Endothelial cell of umbilical vein (primary cell): ENCODE results near the gene KTN1.

Experiments
- FOS ChIP-seq: IDR thresholded peaks from 2 replicates; pipeline ENCODE4 v1.6.1; 2011; ENCODE audit warnings: mild to moderate bottlenecking, low read length, moderate library complexity, borderline replicate concordance; ENCODE audit not compliant: insufficient read depth
- JUN ChIP-seq: IDR thresholded peaks from 2 replicates; pipeline ENCODE4 v1.6.1; 2011; ENCODE audit warnings: borderline replicate concordance, low read depth; ENCODE audit not compliant: insufficient read length, insufficient read depth
- MYC ChIP-seq: IDR thresholded peaks from one replicate; pipeline ENCODE4 v1.6.1; 2011; ENCODE audit warnings: mild to moderate bottlenecking, low read depth, low read length
- POLR2A ChIP-seq: IDR thresholded peaks from 2 replicates; pipeline ENCODE4 v1.6.1; 2012; ENCODE audit warnings: low read depth, mild to moderate bottlenecking, control low read depth, low read length
- POLR2AphosphoS5 ChIP-seq: IDR thresholded peaks from 2 replicates; pipeline ENCODE4 v1.6.1; 2012; ENCODE audit warnings: low read depth, mild to moderate bottlenecking, control low read depth, low read length, moderate library complexity; ENCODE audit not compliant: insufficient read depth
- TF ChIP-seq, protein P1 (sequence below), 2 donors: IDR thresholded peaks; 1 replicate in 1 of 2; 2 replicates in 1 of 2; pipeline ENCODE4 v1.5.1; 2011; ENCODE audit warnings: low read length in 2 of 2, mild to moderate bottlenecking in 2 of 2, moderate library complexity in 2 of 2, control low read depth in 1 of 2, inconsistent platforms in 1 of 2, low read depth in 1 of 2; ENCODE audit not compliant: insufficient read depth in 1 of 2; ENCODE audit errors: extremely low read depth in 1 of 2

DNA sequence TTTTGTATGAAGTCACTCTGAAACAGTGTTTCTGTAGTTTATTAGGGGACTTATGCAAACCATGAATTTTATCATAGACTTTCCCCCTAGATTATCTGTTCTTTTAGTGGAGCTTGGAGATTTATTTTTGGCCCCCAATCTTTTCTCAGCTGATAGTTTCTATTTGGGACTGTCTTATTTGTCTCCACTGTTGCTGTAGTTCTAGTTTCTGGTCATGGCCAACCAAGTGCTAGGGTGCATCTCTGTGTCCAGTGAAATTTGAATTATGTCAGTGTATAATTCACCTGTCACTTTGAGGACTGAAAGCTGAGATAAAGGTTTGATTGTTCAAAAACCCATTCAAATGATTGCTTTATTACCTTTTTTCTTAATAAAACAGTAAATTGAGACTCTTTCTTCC is 61.3 kb downstream of the KTN1 start:
- TF ChIP-seq POLR2A (no peak), JUN (no peak), MYC (no peak), FOS (no peak), POLR2AphosphoS5 (no peak)
- TF ChIP-seq, protein P1, sequence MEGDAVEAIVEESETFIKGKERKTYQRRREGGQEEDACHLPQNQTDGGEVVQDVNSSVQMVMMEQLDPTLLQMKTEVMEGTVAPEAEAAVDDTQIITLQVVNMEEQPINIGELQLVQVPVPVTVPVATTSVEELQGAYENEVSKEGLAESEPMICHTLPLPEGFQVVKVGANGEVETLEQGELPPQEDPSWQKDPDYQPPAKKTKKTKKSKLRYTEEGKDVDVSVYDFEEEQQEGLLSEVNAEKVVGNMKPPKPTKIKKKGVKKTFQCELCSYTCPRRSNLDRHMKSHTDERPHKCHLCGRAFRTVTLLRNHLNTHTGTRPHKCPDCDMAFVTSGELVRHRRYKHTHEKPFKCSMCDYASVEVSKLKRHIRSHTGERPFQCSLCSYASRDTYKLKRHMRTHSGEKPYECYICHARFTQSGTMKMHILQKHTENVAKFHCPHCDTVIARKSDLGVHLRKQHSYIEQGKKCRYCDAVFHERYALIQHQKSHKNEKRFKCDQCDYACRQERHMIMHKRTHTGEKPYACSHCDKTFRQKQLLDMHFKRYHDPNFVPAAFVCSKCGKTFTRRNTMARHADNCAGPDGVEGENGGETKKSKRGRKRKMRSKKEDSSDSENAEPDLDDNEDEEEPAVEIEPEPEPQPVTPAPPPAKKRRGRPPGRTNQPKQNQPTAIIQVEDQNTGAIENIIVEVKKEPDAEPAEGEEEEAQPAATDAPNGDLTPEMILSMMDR (IDR thresholded peaks at IDR 0.05; ENCODE audit: extremely low read depth in 1 of 2, insufficient read depth in 1 of 2, low read depth in 1 of 2, low read length in 2 of 2) = no peak
